Activated T-cell treated with anti-CD3 and anti-CD28 coated beads, Interleukin-2, amount 50 U/mL, for 4 hours (primary cell): ENCODE data around the gene IGSF5. TPM values are rescaled to one million over a fixed set of nuclear protein-coding genes. Genes with fewer than 3 reads are reported as not detected.

Experiments
- ATAC-seq, 2 donors: fragments of 200-7000 bp; cut with Tn5 transposase; one replicate each; pipeline ENCODE4 v1.10.0; 2021
- DNase-seq: peaks from one replicate; pipeline ENCODE4 v3.0.0-alpha.2; 2020
- H3K27me3 Mint-ChIP-seq: one replicate; pipeline ENCODE4 v1.8.0; 2021; ENCODE audit warnings: low read depth, mixed read lengths
- H3K36me3 Mint-ChIP-seq: one replicate; pipeline ENCODE4 v1.8.0; 2022; ENCODE audit warnings: mixed read lengths; ENCODE audit not compliant: insufficient read depth
- H3K4me1 Mint-ChIP-seq: one replicate; pipeline ENCODE4 v1.8.0; 2021; ENCODE audit warnings: low read depth, mixed read lengths
- H3K4me3 Mint-ChIP-seq: one replicate; pipeline ENCODE4 v1.8.0; 2021; ENCODE audit warnings: mild to moderate bottlenecking, moderate library complexity, mixed read lengths
- H3K9me3 Mint-ChIP-seq: one replicate; pipeline ENCODE4 v1.8.0; 2021; ENCODE audit warnings: mixed read lengths
- total RNA-seq, 3 donors: library from RNA; stranded (reverse); gene quantifications; one replicate each; pipeline ENCODE4 v1.2.1, GENCODE V29; 2021

IGSF5 gene
- total RNA-seq, 3 donors from 2014 or later: not detected

DNA sequence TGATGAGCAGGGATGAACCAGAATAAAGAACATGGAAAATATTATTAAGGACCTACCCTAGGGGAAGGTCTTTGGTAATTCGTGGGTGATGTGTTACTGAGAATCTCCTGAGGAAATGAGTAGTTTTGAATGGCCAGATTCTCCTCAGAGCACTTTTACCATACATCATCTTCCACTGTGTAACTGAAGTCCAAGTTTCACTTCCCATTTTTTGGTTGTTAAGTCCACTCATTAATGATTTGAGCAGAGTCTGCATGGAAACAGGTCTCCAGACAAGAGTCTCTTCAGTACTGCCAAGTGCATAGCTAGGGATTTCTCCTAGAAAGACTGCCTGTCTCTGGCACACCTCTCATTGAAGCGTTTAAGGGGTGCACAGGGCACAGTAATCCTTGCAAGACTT, 73.6 kb downstream of the IGSF5 start:
- H3K36me3 Mint-ChIP-seq: no peaks in the 10 kb centered on the region
- no peak overlapping the region for H3K4me3 Mint-ChIP-seq

GRCh38 chr21:39822042-39822441, 77.1 kb downstream of the IGSF5 start:
- peaks cover 3% of the 10 kb centered on the region for H3K9me3 Mint-ChIP-seq
- no peaks in the 10 kb centered on the region for H3K4me1 Mint-ChIP-seq
- DNase-seq: no peak
- no peaks in the 10 kb centered on the region for H3K27me3 Mint-ChIP-seq
- H3K36me3 Mint-ChIP-seq: no peaks in the 10 kb centered on the region
- no peak for ATAC-seq
- H3K4me3 Mint-ChIP-seq: no peak overlapping the region

More for the DNA sequence above, 73.6 kb downstream of the IGSF5 start:
- DNase-seq (no peak), ATAC-seq (no peak)
- Mint-ChIP-seq H3K27me3 (no peaks in the 10 kb centered on the region), H3K9me3 (peaks cover 4% of the 10 kb centered on the region), H3K4me1 (no peaks in the 10 kb centered on the region)

- no peak for DNase-seq
- Mint-ChIP-seq H3K4me3 (no peak overlapping the region), H3K9me3 (peaks cover 3% of the 10 kb centered on the region), H3K36me3 (no peaks in the 10 kb centered on the region), H3K4me1 (no peaks in the 10 kb centered on the region), H3K27me3 (no peaks in the 10 kb centered on the region)
- no peak for ATAC-seq
Measured at GRCh38 chr21:39825250-39825649, 80.3 kb downstream of the IGSF5 start.

GRCh38 chr21:39834543-39834942, 89.6 kb downstream of the IGSF5 start:
- ATAC-seq (no peak), DNase-seq (no peak)
- Mint-ChIP-seq H3K36me3 (no peaks in the 10 kb centered on the region), H3K4me3 (no peak overlapping the region), H3K9me3 (no peaks in the 10 kb centered on the region), H3K27me3 (peaks cover 1% of the 10 kb centered on the region), H3K4me1 (no peaks in the 10 kb centered on the region)

DNA sequence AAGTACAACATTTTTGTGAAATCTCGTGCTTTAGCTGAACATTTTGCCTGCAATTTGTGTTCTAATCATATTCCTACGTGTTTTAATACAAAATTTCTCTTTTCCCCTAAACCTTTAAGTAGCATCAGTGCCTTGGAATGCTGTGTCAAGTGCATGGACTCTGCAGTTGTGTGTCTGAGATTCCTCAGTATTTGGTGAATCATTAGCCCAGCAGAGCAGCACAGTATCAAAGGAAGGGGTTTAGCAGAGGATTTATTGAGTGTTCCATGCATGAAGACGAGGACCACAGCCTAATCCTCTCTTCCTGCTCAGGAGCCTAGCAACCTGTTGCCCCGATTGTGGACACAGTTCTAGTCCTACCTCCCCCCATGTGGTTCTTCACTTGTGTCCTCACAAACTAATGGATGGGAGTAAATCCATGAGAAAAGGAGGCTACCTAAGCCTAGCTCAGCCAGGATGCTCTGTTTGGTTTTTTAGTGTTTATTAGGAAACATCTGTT, 92.9 kb downstream of the IGSF5 start:
- no peak for ATAC-seq
- Mint-ChIP-seq H3K36me3 (no peaks in the 10 kb centered on the region), H3K4me1 (no peaks in the 10 kb centered on the region), H3K9me3 (no peaks in the 10 kb centered on the region), H3K27me3 (peaks cover 1% of the 10 kb centered on the region), H3K4me3 (no peak overlapping the region)
- no peak for DNase-seq

- ATAC-seq (no peak), DNase-seq (no peak)
- no peaks in the 10 kb centered on the region for H3K9me3 Mint-ChIP-seq
- H3K4me1 Mint-ChIP-seq: no peaks in the 10 kb centered on the region
- H3K4me3 Mint-ChIP-seq: no peak overlapping the region
- peaks cover 1% of the 10 kb centered on the region for H3K27me3 Mint-ChIP-seq
- no peaks in the 10 kb centered on the region for H3K36me3 Mint-ChIP-seq
Measured at GRCh38 chr21:39840373-39841097, 95.6 kb downstream of the IGSF5 start.

DNA sequence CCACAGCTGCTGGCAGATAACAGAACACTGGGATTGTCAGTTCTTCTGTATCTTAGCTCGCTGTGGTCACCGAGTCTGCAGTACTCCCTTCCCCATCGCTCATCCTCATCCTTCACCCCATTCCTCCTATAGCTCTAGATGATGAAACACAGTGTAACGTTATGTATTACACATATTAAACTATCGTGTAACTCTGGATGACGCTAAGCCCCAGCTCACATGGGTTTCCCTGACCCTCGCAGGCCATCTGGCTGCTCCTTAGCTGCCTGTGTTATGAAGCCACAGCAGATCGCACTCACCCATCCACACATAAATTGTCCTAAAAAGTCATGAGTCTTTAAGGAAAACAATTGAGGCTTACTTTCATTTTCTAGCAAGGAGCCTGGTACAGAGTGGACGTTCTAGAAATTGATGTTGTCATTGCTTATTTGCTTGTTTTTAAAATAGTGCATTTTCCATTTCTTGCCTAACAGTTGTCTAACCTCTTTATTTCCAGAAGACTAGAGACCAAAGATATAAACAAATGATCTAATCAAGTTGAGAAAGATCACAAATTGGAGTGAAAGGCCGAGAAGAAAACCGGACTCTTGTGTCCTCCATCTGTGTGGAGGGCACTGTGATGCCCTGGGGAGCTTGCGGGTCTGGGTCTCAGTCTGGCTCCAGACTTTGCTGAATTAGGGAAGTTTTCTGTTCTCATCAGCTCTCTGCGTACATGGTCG, 97.9 kb downstream of the IGSF5 start:
- Mint-ChIP-seq H3K36me3 (no peaks in the 10 kb centered on the region), H3K4me1 (no peaks in the 10 kb centered on the region), H3K4me3 (no peak overlapping the region), H3K27me3 (peaks cover 1% of the 10 kb centered on the region), H3K9me3 (no peaks in the 10 kb centered on the region)
- DNase-seq (no peak), ATAC-seq (no peak)

GRCh38 chr21:39843483-39843882, 98.5 kb downstream of the IGSF5 start:
- H3K27me3 Mint-ChIP-seq: no peaks in the 10 kb centered on the region
- H3K4me1 Mint-ChIP-seq: no peaks in the 10 kb centered on the region
- ATAC-seq: no peak
- no peaks in the 10 kb centered on the region for H3K9me3 Mint-ChIP-seq
- H3K36me3 Mint-ChIP-seq: no peaks in the 10 kb centered on the region
- DNase-seq: no peak
- H3K4me3 Mint-ChIP-seq: no peak overlapping the region

GRCh38 chr21:39843916-39844315, 98.9 kb downstream of the IGSF5 start:
- H3K4me1 Mint-ChIP-seq: no peaks in the 10 kb centered on the region
- H3K4me3 Mint-ChIP-seq: no peak overlapping the region
- ATAC-seq (no peak), DNase-seq (no peak)
- no peaks in the 10 kb centered on the region for H3K27me3 Mint-ChIP-seq
- no peaks in the 10 kb centered on the region for H3K36me3 Mint-ChIP-seq
- no peaks in the 10 kb centered on the region for H3K9me3 Mint-ChIP-seq

- DNase-seq: no peak
- Mint-ChIP-seq H3K36me3 (no peaks in the 10 kb centered on the region), H3K9me3 (no peaks in the 10 kb centered on the region), H3K27me3 (no peaks in the 10 kb centered on the region), H3K4me1 (no peaks in the 10 kb centered on the region), H3K4me3 (no peak overlapping the region)
- ATAC-seq: no peak
Measured at GRCh38 chr21:39845571-39846130, 100.7 kb downstream of the IGSF5 start.

- Mint-ChIP-seq H3K4me1 (no peaks in the 10 kb centered on the region), H3K9me3 (no peaks in the 10 kb centered on the region), H3K36me3 (no peaks in the 10 kb centered on the region), H3K27me3 (no peaks in the 10 kb centered on the region), H3K4me3 (no peak overlapping the region)
- DNase-seq (no peak), ATAC-seq (no peak)
Measured at GRCh38 chr21:39847877-39848276, 102.9 kb downstream of the IGSF5 start.

GRCh38 chr21:39849014-39849655, 104.2 kb downstream of the IGSF5 start:
- no peak overlapping the region for H3K4me3 Mint-ChIP-seq
- ATAC-seq (no peak), DNase-seq (no peak)
- no peaks in the 10 kb centered on the region for H3K27me3 Mint-ChIP-seq
- peaks cover 4% of the 10 kb centered on the region for H3K9me3 Mint-ChIP-seq
- H3K4me1 Mint-ChIP-seq: no peaks in the 10 kb centered on the region
- H3K36me3 Mint-ChIP-seq: no peaks in the 10 kb centered on the region

DNA sequence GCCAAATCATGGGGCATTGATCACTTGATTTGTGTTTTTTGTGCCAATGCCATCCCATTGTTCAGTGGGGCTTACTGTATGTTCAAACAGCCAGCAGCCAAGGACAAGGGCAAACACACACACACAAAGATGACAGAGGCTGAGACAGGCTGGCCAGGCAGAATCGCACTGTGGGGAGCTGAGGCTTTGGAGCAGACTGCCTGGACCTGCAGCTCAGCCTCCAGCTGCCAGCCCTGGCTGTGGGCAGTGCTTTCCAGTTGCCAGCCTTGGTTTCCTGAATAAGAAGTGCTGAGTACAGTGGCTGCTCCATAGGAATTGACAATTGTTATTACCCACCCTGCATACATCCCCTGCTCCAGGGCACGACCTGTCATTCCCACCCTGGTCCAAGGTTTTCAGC, 105.3 kb downstream of the IGSF5 start:
- ATAC-seq: no peak
- Mint-ChIP-seq H3K4me1 (no peaks in the 10 kb centered on the region), H3K9me3 (peaks cover 5% of the 10 kb centered on the region), H3K36me3 (no peaks in the 10 kb centered on the region), H3K4me3 (no peak overlapping the region), H3K27me3 (no peaks in the 10 kb centered on the region)
- no peak for DNase-seq

DNA sequence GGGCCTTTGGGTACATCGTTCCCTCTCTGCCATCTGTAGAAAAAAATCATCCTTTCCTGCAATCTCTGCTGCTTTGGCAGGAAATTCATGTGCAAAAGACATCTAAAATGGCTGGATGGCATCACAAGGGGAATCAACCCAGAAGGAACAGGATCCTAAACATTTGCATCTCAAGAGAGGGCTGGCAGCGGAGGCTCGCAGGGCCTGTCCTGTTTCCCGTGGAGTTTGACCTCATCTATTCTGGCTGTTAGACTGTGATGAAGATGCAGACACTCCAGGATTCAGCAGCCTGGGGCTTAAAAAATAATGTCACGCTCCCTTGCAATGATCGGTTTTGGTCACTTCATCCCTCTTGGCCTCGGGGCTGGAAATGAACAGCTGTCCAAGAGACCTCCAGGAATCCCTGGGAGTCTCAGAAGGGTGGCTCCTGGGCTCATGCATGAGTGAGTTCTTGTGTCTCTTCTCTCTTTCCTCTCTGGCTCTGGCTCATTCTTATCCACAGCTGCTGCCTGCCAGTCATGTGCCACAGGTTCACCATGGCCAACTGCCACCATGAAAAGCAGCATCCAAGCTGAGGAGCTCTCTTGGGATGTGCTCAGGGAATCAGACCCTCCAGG, 106.1 kb downstream of the IGSF5 start:
- H3K27me3 Mint-ChIP-seq: no peaks in the 10 kb centered on the region
- no peaks in the 10 kb centered on the region for H3K36me3 Mint-ChIP-seq
- DNase-seq: no peak
- no peak overlapping the region for H3K4me3 Mint-ChIP-seq
- no peaks in the 10 kb centered on the region for H3K4me1 Mint-ChIP-seq
- no peak for ATAC-seq
- peaks cover 7% of the 10 kb centered on the region for H3K9me3 Mint-ChIP-seq
